SK-N-SH (cell line): ENCODE data around the gene UPF3A. TPM values are rescaled to one million over a fixed set of nuclear protein-coding genes. Genes with fewer than 3 reads are reported as not detected.

ENCODE experiments used
- CTCF ChIA-PET: fragments of 300-600, 350-600 bp; formaldehyde crosslinking; extraction: SDS; loops from one replicate; lab custom pipeline; 2021; lab: Yijun Ruan, JAX
- POLR2A ChIA-PET: fragments of 350-600 bp; sonication (Branson Sonifier 250); formaldehyde crosslinking; extraction: SDS; loops from one replicate; lab custom pipeline; 2020; ENCODE audit warnings: antibody characterized with exemption, inconsistent platforms; lab: Yijun Ruan, JAX
- DNase-seq: peaks from one replicate; pipeline ENCODE4 v3.0.0; 2012
- H2AFZ ChIP-seq: fragments of 200-600 bp; sonication (generic); 2 replicates; pipeline ENCODE4 v1.8.1; 2016; ENCODE audit warnings: antibody characterized with exemption, mild to moderate bottlenecking, low read depth
- H3F3A ChIP-seq: fragments of 200-600 bp; sonication (generic); replicated peaks from 2 replicates; pipeline ENCODE3; 2016; ENCODE audit warnings: antibody characterized with exemption, mild to moderate bottlenecking; ENCODE audit not compliant: insufficient read depth
- H3K27ac ChIP-seq, 2 experiments: fragments of 200-500 bp in 1 of 2; fragments of 200-600 bp in 1 of 2; sonication (Bioruptor generic) in 1 of 2; sonication (generic), shearing (Covaris generic) in 1 of 2; 2 replicates each; pipeline versions ENCODE4 v1.5.1 to v1.6.1; 2014 to 2016; ENCODE audit warnings: low read depth in 2 of 2, inconsistent platforms in 1 of 2, low read length in 1 of 2, mild to moderate bottlenecking in 1 of 2, mixed read lengths in 1 of 2
- H3K27me3 ChIP-seq: fragments of 200-600 bp; sonication (generic), shearing (Covaris generic); 2 replicates; pipeline ENCODE4 v1.6.1; 2016; ENCODE audit warnings: mixed run types; ENCODE audit not compliant: insufficient read depth
- H3K36me3 ChIP-seq, 2 experiments: fragments of 200-500 bp in 1 of 2; fragments of 200-600 bp in 1 of 2; sonication (Bioruptor generic) in 1 of 2; sonication (generic) in 1 of 2; replicated peaks in 1 of 2; 2 replicates each; pipeline versions ENCODE3 to v1.5.1; 2014 to 2016; ENCODE audit warnings: low read length in 1 of 2, mild to moderate bottlenecking in 1 of 2; ENCODE audit not compliant: insufficient read depth in 2 of 2, control insufficient read depth in 1 of 2
- H3K4me1 ChIP-seq, 2 experiments: fragments of 200-500 bp in 1 of 2; fragments of 200-600 bp in 1 of 2; sonication (Bioruptor generic) in 1 of 2; sonication (generic), shearing (Covaris generic) in 1 of 2; 2 replicates each; pipeline versions ENCODE4 v1.5.1 to v1.6.1; 2014 to 2016; ENCODE audit warnings: low read depth in 1 of 2, low read length in 1 of 2, mixed run types in 1 of 2; ENCODE audit not compliant: insufficient read depth in 2 of 2, control insufficient read depth in 1 of 2
- H3K4me2 ChIP-seq: fragments of 200-600 bp; sonication (generic), shearing (Covaris generic); 2 replicates; pipeline ENCODE4 v1.6.1; 2017; ENCODE audit warnings: mixed run types
- H3K4me3 ChIP-seq, 2 experiments: fragments of 200-500 bp in 1 of 2; fragments of 200-600 bp in 1 of 2; sonication (Bioruptor generic) in 1 of 2; sonication (generic), shearing (Covaris generic) in 1 of 2; 2 replicates each; pipeline versions ENCODE4 v1.5.1 to v1.8.1; 2014 to 2016; ENCODE audit warnings: low read depth in 2 of 2, inconsistent platforms in 1 of 2, low read length in 1 of 2, mild to moderate bottlenecking in 1 of 2, mixed read lengths in 1 of 2, moderate library complexity in 1 of 2
- H3K79me2 ChIP-seq: fragments of 200-600 bp; sonication (generic); 2 replicates; pipeline ENCODE4 v1.8.1; 2017; ENCODE audit warnings: mild to moderate bottlenecking; ENCODE audit not compliant: insufficient read depth
- H3K9ac ChIP-seq: fragments of 200-600 bp; sonication (generic); 2 replicates; pipeline ENCODE4 v1.6.1; 2017; ENCODE audit warnings: mixed run types
- H3K9me2 ChIP-seq: fragments of 200-600 bp; sonication (generic); 2 replicates; pipeline ENCODE4 v1.6.1; 2017; ENCODE audit warnings: mixed run types
- H3K9me3 ChIP-seq: fragments of 200-600 bp; sonication (generic); 2 replicates; pipeline ENCODE4 v1.6.1; 2017; ENCODE audit warnings: mixed run types, mild to moderate bottlenecking, moderate library complexity
- H4K20me1 ChIP-seq: fragments of 200-600 bp; sonication (generic); 2 replicates; pipeline ENCODE4 v1.6.1; 2017; ENCODE audit warnings: mild to moderate bottlenecking, mixed run types; ENCODE audit not compliant: insufficient read depth
- CHD2 ChIP-seq: fragments of 150-350 bp; IDR thresholded peaks from 2 replicates; pipeline ENCODE4 v1.6.1; 2018; ENCODE audit warnings: low read length; ENCODE audit not compliant: partially characterized antibody
- EZH2phosphoT487 ChIP-seq: fragments of 200-600 bp; sonication (generic); IDR thresholded peaks from 2 replicates; pipeline ENCODE4 v1.6.1; 2017; ENCODE audit warnings: low read depth, mixed run types, mild to moderate bottlenecking, antibody characterized with exemption, moderate library complexity, borderline replicate concordance
- FOXM1 ChIP-seq: IDR thresholded peaks from 2 replicates; pipeline ENCODE4 v1.4.0; 2012; ENCODE audit warnings: low read depth, mild to moderate bottlenecking
- GATA2 ChIP-seq: sonication (generic); formaldehyde crosslinking; IDR thresholded peaks from 2 replicates; pipeline ENCODE4 v1.5.0; 2020; ENCODE audit warnings: mild to moderate bottlenecking, missing genetic modification reagents
- JUND ChIP-seq: IDR thresholded peaks from 2 replicates; pipeline ENCODE4 v1.4.0; 2012
- MAX ChIP-seq: IDR thresholded peaks from 2 replicates; pipeline ENCODE4 v1.4.0; 2012; ENCODE audit warnings: low read depth
- MEF2A ChIP-seq: IDR thresholded peaks from 2 replicates; pipeline ENCODE4 v1.4.0; 2012; ENCODE audit warnings: low read depth, borderline replicate concordance
- MXI1 ChIP-seq: IDR thresholded peaks from 2 replicates; pipeline ENCODE4 v1.6.1; 2012; ENCODE audit warnings: mild to moderate bottlenecking, low read depth, low read length, improper control_type of control experiment
- NFIC ChIP-seq: IDR thresholded peaks from 2 replicates; pipeline ENCODE4 v1.4.0; 2012; ENCODE audit warnings: borderline replicate concordance
- PBX3 ChIP-seq: IDR thresholded peaks from 2 replicates; pipeline ENCODE4; 2012
- POLR2AphosphoS5 ChIP-seq: IDR thresholded peaks from 2 replicates; pipeline ENCODE4 v1.6.1; 2012; ENCODE audit warnings: low read depth, low read length
- RAD21 ChIP-seq: IDR thresholded peaks from 2 replicates; pipeline ENCODE4 v1.6.1; 2012; ENCODE audit warnings: mild to moderate bottlenecking, low read length
- RCOR1 ChIP-seq: fragments of 150-350 bp; IDR thresholded peaks from 2 replicates; pipeline ENCODE4 v1.6.1; 2017; ENCODE audit warnings: antibody characterized with exemption, low read length
- REST ChIP-seq: IDR thresholded peaks from 2 replicates; pipeline ENCODE4 v1.6.1; 2012; ENCODE audit warnings: mild to moderate bottlenecking, low read depth, low read length, moderate library complexity
- SMC3 ChIP-seq: IDR thresholded peaks from 2 replicates; pipeline ENCODE4 v1.6.1; 2012; ENCODE audit warnings: low read depth, low read length, improper control_type of control experiment
- TAF1 ChIP-seq: IDR thresholded peaks from 2 replicates; pipeline ENCODE4 v1.6.1; 2012; ENCODE audit warnings: low read depth, mild to moderate bottlenecking, low read length, moderate library complexity, borderline replicate concordance
- TEAD4 ChIP-seq: IDR thresholded peaks from 2 replicates; pipeline ENCODE4 v1.4.0; 2012; ENCODE audit warnings: mild to moderate bottlenecking, borderline replicate concordance; ENCODE audit not compliant: insufficient read depth
- USF1 ChIP-seq: IDR thresholded peaks from 2 replicates; pipeline ENCODE4 v1.4.0; 2012; ENCODE audit warnings: low read depth, borderline replicate concordance
- USF2 ChIP-seq: fragments of 150-350 bp; IDR thresholded peaks from 2 replicates; pipeline ENCODE4 v1.6.1; 2017; ENCODE audit warnings: antibody characterized with exemption, low read length, low read depth, borderline replicate concordance
- ZBTB33 ChIP-seq: IDR thresholded peaks from 2 replicates; pipeline ENCODE4 v1.4.0; 2012; ENCODE audit warnings: low read depth, borderline replicate concordance
- WGBS: methylation state at CpG from one replicate; pipeline ENCODE4 v1.1.6; 2017; ENCODE audit warnings: low lambda C conversion rate; 5-methylcytosine and 5-hydroxymethylcytosine counted together
- polyA plus RNA-seq, 3 experiments: library from polyadenylated mRNA; depleted of rRNA; stranded (reverse); fragments of >200 nt; gene quantifications; 2 replicates each; pipeline ENCODE4 v1.2.3, GENCODE V29; 2012

The UPF3A gene
- polyA plus RNA-seq, 1 of the 3 experiments (the other 2 are of a cell fraction) = 63.2 TPM

- DNase-seq = no peak
- POLR2A ChIA-PET = no interaction called here
- H3F3A ChIP-seq = peaks cover 4% of the 10 kb centered on the region
- no peak overlapping the region for H2AFZ ChIP-seq
- H3K9ac ChIP-seq = no peak overlapping the region
- no peaks in the 10 kb centered on the region for H3K4me1 ChIP-seq
- H3K36me3 ChIP-seq = peaks cover 34 to 38% of the 10 kb centered on the region in 2 experiments
- TF ChIP-seq MXI1 (no peak), MAX (no peak), RCOR1 (no peak), MEF2A (no peak), RAD21 (no peak), USF2 (no peak), GATA2 (CRISPR knock-in tag) (no peak), REST (no peak), JUND (no peak), USF1 (no peak), POLR2AphosphoS5 (no peak), ZBTB33 (no peak), TEAD4 (no peak), SMC3 (no peak), NFIC (no peak), EZH2phosphoT487 (no peak), FOXM1 (no peak), PBX3 (no peak), TAF1 (no peak), CHD2 (no peak)
- no peak overlapping the region for H3K4me3 ChIP-seq
- H3K4me2 ChIP-seq = no peak overlapping the region
- no peaks in the 10 kb centered on the region for H3K9me2 ChIP-seq
- WGBS = 93% methylated on average over 1 of the region's 1 CpG
- 0 out of 2 replicates have a peak, but pooled peaks cover 5% of the 10 kb centered on the region for H4K20me1 ChIP-seq
- CTCF ChIA-PET = interaction anchor here (1.1 to 4.9 kb wide), 2 partner anchors 10 to 79 kb away, joined by 3 to 27 read pairs; no protein-coding TSS in a partner anchor
- H3K9me3 ChIP-seq = no peaks in the 10 kb centered on the region
- H3K27me3 ChIP-seq = no peaks in the 10 kb centered on the region
- H3K79me2 ChIP-seq = peaks cover 16% of the 10 kb centered on the region; the same call in 1 of the 2 replicates
- H3K27ac ChIP-seq = no peak overlapping the region
These were observed 47.2 kb downstream of the UPF3A start for GRCh38 chr13:114328595-114328994.
